ENCODE measurements around the gene BASP1. TPM values are rescaled to one million over a fixed set of nuclear protein-coding genes. Genes with fewer than 3 reads are reported as not detected.

Gene BASP1
- 1 to 10 TPM in 4 of 6 donors, under 1 TPM in 2; 0.23 to 8.3 (median 1.8) TPM for total RNA-seq
- polyA plus RNA-seq: 1 to 10 TPM; 1.4 to 2.6 TPM

GRCh38 chr5:17217493-17218352 lies at the start of gene BASP1:
Gene BASP1, plus strand, starts transcription at chr5:17217631. Its CDS starts 57,586 bp downstream, at chr5:17275217.
- no peak for TF ChIP-seq CTCF (IDR thresholded peaks at IDR 0.05)
- FAIRE-seq (no peak), ATAC-seq (peak in 3 of 4 donors; percentile 51 to 64 (median 61)), DNase-seq (peak; percentile 19 to 77 (median 58))
- 2% methylated on average over 51 to 88 of the region's 89 CpGs for WGBS, 2 donors
- Histone ChIP-seq H3K9me3 (no peaks in the 10 kb centered on the region), H3K27me3 (peaks cover 0 to 14% (median 2%) of the 10 kb centered on the region in 4 donors), H3K27ac (peak within 1 kb of the TSS in 2 of 4 donors; percentile 11 to 36), H3K4me1 (no peaks in the 10 kb centered on the region), H3K36me3 (no peaks in the 10 kb centered on the region), H3K4me3 (peak within 1 kb of the TSS; percentile 6 to 42 (median 20))
- intact Hi-C loops (cut with DNase I): loop anchor here in 2 of 3 donors (5.0 to 10.0 kb wide), 2 partner anchors 1085 to 1097 kb away; no protein-coding TSS in a partner anchor

GRCh38 chr5:17169507-17169906 lies 47.9 kb upstream of the BASP1 start:
- Histone ChIP-seq H3K4me3 (no peak overlapping the region), H3K4me1 (no peaks in the 10 kb centered on the region), H3K27me3 (no peaks in the 10 kb centered on the region), H3K36me3 (no peaks in the 10 kb centered on the region), H3K9me3 (no peaks in the 10 kb centered on the region), H3K27ac (no peak overlapping the region)
- WGBS, 2 donors: 14 to 20% methylated on average over 2 of the region's 2 CpGs
- FAIRE-seq: no peak
- peak in 2 of 4 donors; percentile 25 to 28 for ATAC-seq
- intact Hi-C loops (cut with DNase I): no loop called here
- TF ChIP-seq CTCF (IDR thresholded peaks at IDR 0.05): no peak
- DNase-seq: no peak

GRCh38 chr5:17172791-17173190 lies 44.6 kb upstream of the BASP1 start:
- Histone ChIP-seq H3K27me3 (no peaks in the 10 kb centered on the region), H3K27ac (no peak overlapping the region), H3K4me3 (no peak overlapping the region), H3K36me3 (no peaks in the 10 kb centered on the region), H3K4me1 (no peaks in the 10 kb centered on the region), H3K9me3 (no peaks in the 10 kb centered on the region)
- DNase-seq (no peak), FAIRE-seq (no peak), ATAC-seq (no peak)
- no peak for TF ChIP-seq CTCF (IDR thresholded peaks at IDR 0.05)
- intact Hi-C loops (cut with DNase I): no loop called here
- WGBS, 2 donors: 43 to 52% methylated on average over 3 of the region's 3 CpGs

- no peaks in the 10 kb centered on the region for H3K4me1 ChIP-seq
- no peak for DNase-seq
- H3K9me3 ChIP-seq: no peaks in the 10 kb centered on the region
- no peak overlapping the region for H3K4me3 ChIP-seq
- ATAC-seq: no peak
- intact Hi-C loops (cut with DNase I): no loop called here
- WGBS, 2 donors: 67 to 77% methylated on average over 5 of the region's 5 CpGs
- TF ChIP-seq CTCF (IDR thresholded peaks at IDR 0.05): no peak
- H3K36me3 ChIP-seq: no peaks in the 10 kb centered on the region
- H3K27ac ChIP-seq: no peak overlapping the region
- FAIRE-seq: no peak
- H3K27me3 ChIP-seq: no peaks in the 10 kb centered on the region
Measured at GRCh38 chr5:17174965-17175364, 42.5 kb upstream of the BASP1 start.
